ENCODE results near the gene FAM78A. TPM values are rescaled to one million over a fixed set of nuclear protein-coding genes. Genes with fewer than 3 reads are reported as not detected.
"Not testable (repeated sequence)": the region's sequence is repeated elsewhere in the genome, so short reads cannot be mapped to it uniquely, and the experiment has no call there.

Gene FAM78A
- polyA plus RNA-seq, 3 donors: 6.4 to 40.6 (median 7.2) TPM

GRCh38 chr9:131264231-131264630 lies 12.1 kb downstream of the FAM78A start:
- Mint-ChIP-seq H3K4me1 (peaks cover 78% of the 10 kb centered on the region), H3K36me3 (peaks cover 38 to 81% of the 10 kb centered on the region in 2 donors), H3K27me3 (ENCODE audit: low read depth in 3 of 3) (peaks cover 0 to 2% (median 0%) of the 10 kb centered on the region in 3 donors), H3K27ac (peak overlapping the region; percentile 78 to 93 (median 87)), H3K9me3 (no peaks in the 10 kb centered on the region), H3K4me3 (peak overlapping the region; percentile 46 to 64)
- intact Hi-C loops (cut with micrococcal nuclease): no loop called here
- WGBS (ENCODE audit: insufficient coverage): 16% methylated on average over 8 of the region's 11 CpGs
- Histone ChIP-seq H2AFZ (ENCODE audit: insufficient read depth, low read depth, low read length, poor library complexity, severe bottlenecking) (no peak overlapping the region), H3K27ac (ENCODE audit: low read depth in 1 of 2, low read length in 2 of 2) (peak overlapping the region; percentile 19 to 77), H3K4me2 (replicated peaks; ENCODE audit: extremely low read depth, low read length, poor library complexity, severe bottlenecking) (peak overlapping the region; percentile 45), H3K36me3 (replicated peaks in 1 of 2; ENCODE audit: control insufficient read depth in 1 of 2, insufficient read depth in 2 of 2, low read length in 2 of 2) (peaks cover 26 to 27% of the 10 kb centered on the region in 2 donors), H3K79me2 (ENCODE audit: insufficient read depth, low read length) (peaks cover 98% of the 10 kb centered on the region), H3K9me3 (replicated peaks in 1 of 2; ENCODE audit: control insufficient read depth in 1 of 2, insufficient read depth in 1 of 2, low read length in 2 of 2) (no peaks in the 10 kb centered on the region), H3K27me3 (ENCODE audit: control insufficient read depth in 2 of 2, insufficient read depth in 2 of 2, low read length in 2 of 2) (no peaks in the 10 kb centered on the region), H4K20me1 (ENCODE audit: insufficient read depth, low read length) (peaks cover 79% of the 10 kb centered on the region), H3K9ac (ENCODE audit: insufficient read depth, low read length, poor library complexity, severe bottlenecking) (peak overlapping the region; percentile 33), H3K4me3 (replicated peaks in 1 of 3; ENCODE audit: low read depth in 2 of 3, low read length in 3 of 3) (peak overlapping the region in 1 of 3 experiments; percentile 37), H3K4me1 (ENCODE audit: control insufficient read depth in 1 of 2, insufficient read depth in 2 of 2, low read length in 2 of 2) (peaks cover 78% of the 10 kb centered on the region in 2 donors)
- DNase-seq: peak in 1 of 3 donors; percentile 41
- no peak for TF ChIP-seq CTCF (IDR thresholded peaks at IDR 0.05)

GRCh38 chr9:131263701-131264100 lies 12.6 kb downstream of the FAM78A start:
- intact Hi-C loops (cut with micrococcal nuclease): no loop called here
- peak overlapping the region; percentile 46 to 64 for H3K4me3 Mint-ChIP-seq
- H3K4me1 Mint-ChIP-seq: peaks cover 75% of the 10 kb centered on the region
- Histone ChIP-seq H3K27ac (ENCODE audit: low read depth in 1 of 2, low read length in 2 of 2) (peak overlapping the region; percentile 19 to 77), H3K9me3 (replicated peaks in 1 of 2; ENCODE audit: control insufficient read depth in 1 of 2, insufficient read depth in 1 of 2, low read length in 2 of 2) (no peaks in the 10 kb centered on the region), H3K4me1 (ENCODE audit: control insufficient read depth in 1 of 2, insufficient read depth in 2 of 2, low read length in 2 of 2) (peaks cover 76 to 78% of the 10 kb centered on the region in 2 donors), H3K4me3 (replicated peaks in 1 of 3; ENCODE audit: low read depth in 2 of 3, low read length in 3 of 3) (peak overlapping the region in 1 of 3 experiments; percentile 37), H3K4me2 (replicated peaks; ENCODE audit: extremely low read depth, low read length, poor library complexity, severe bottlenecking) (peak overlapping the region; percentile 45), H3K9ac (ENCODE audit: insufficient read depth, low read length, poor library complexity, severe bottlenecking) (peak overlapping the region; percentile 33), H2AFZ (ENCODE audit: insufficient read depth, low read depth, low read length, poor library complexity, severe bottlenecking) (no peak overlapping the region), H3K36me3 (replicated peaks in 1 of 2; ENCODE audit: control insufficient read depth in 1 of 2, insufficient read depth in 2 of 2, low read length in 2 of 2) (peaks cover 31 to 32% of the 10 kb centered on the region in 2 donors), H3K79me2 (ENCODE audit: insufficient read depth, low read length) (peaks cover 98% of the 10 kb centered on the region), H3K27me3 (ENCODE audit: control insufficient read depth in 2 of 2, insufficient read depth in 2 of 2, low read length in 2 of 2) (no peaks in the 10 kb centered on the region), H4K20me1 (ENCODE audit: insufficient read depth, low read length) (peaks cover 76% of the 10 kb centered on the region)
- H3K27ac Mint-ChIP-seq: peak overlapping the region in 6 of 7 donors; percentile 78 to 93 (median 85)
- DNase-seq: no peak
- H3K36me3 Mint-ChIP-seq: peaks cover 43 to 86% of the 10 kb centered on the region in 2 donors
- WGBS (ENCODE audit: insufficient coverage): 41% methylated on average over 5 of the region's 6 CpGs
- no peaks in the 10 kb centered on the region for H3K9me3 Mint-ChIP-seq
- no peaks in the 10 kb centered on the region for H3K27me3 Mint-ChIP-seq (ENCODE audit: low read depth in 3 of 3)
- TF ChIP-seq CTCF (IDR thresholded peaks at IDR 0.05): no peak

- H2AFZ ChIP-seq (ENCODE audit: insufficient read depth, low read depth, low read length, poor library complexity, severe bottlenecking); H3K9ac ChIP-seq (ENCODE audit: insufficient read depth, low read length, poor library complexity, severe bottlenecking); H3K27me3 Mint-ChIP-seq (ENCODE audit: low read depth in 3 of 3); H3K9me3 ChIP-seq (replicated peaks in 1 of 2; ENCODE audit: control insufficient read depth in 1 of 2, insufficient read depth in 1 of 2, low read length in 2 of 2); H3K27me3 ChIP-seq (ENCODE audit: control insufficient read depth in 2 of 2, insufficient read depth in 2 of 2, low read length in 2 of 2); DNase-seq; intact Hi-C loops (cut with micrococcal nuclease); H3K9me3 Mint-ChIP-seq: not testable (repeated sequence)
- H3K4me3 ChIP-seq (replicated peaks in 1 of 3; ENCODE audit: low read depth in 2 of 3, low read length in 3 of 3): peak overlapping the region in 1 of 3 experiments; percentile 19
- Mint-ChIP-seq H3K4me3 (peak overlapping the region; percentile 59 to 80), H3K4me1 (peaks cover 75% of the 10 kb centered on the region), H3K36me3 (peaks cover 43 to 89% of the 10 kb centered on the region in 2 donors), H3K27ac (peak overlapping the region; percentile 79 to 95 (median 94))
- 0% methylated on average over 1 of the region's 5 CpGs for WGBS (ENCODE audit: insufficient coverage)
- H3K4me1 ChIP-seq (ENCODE audit: control insufficient read depth in 1 of 2, insufficient read depth in 2 of 2, low read length in 2 of 2): peaks cover 76 to 78% of the 10 kb centered on the region in 2 donors
- peaks cover 72% of the 10 kb centered on the region for H4K20me1 ChIP-seq (ENCODE audit: insufficient read depth, low read length)
- H3K27ac ChIP-seq (ENCODE audit: low read depth in 1 of 2, low read length in 2 of 2): peak overlapping the region; percentile 70 to 76
- H3K79me2 ChIP-seq (ENCODE audit: insufficient read depth, low read length): peaks cover 98% of the 10 kb centered on the region
- H3K36me3 ChIP-seq (replicated peaks in 1 of 2; ENCODE audit: control insufficient read depth in 1 of 2, insufficient read depth in 2 of 2, low read length in 2 of 2): peaks cover 38% of the 10 kb centered on the region in 2 donors
- peak overlapping the region; percentile 59 for H3K4me2 ChIP-seq (replicated peaks; ENCODE audit: extremely low read depth, low read length, poor library complexity, severe bottlenecking)
These were observed 13.3 kb downstream of the FAM78A start for GRCh38 chr9:131263033-131263343.
